ENCODE measurements around the gene ACTR1A. TPM values are rescaled to one million over a fixed set of nuclear protein-coding genes. Genes with fewer than 3 reads are reported as not detected.
A peak's percentile ranks its signal among the peaks of the same experiment; 100 is the strongest.
"Not testable (repeated sequence)": the region's sequence is repeated elsewhere in the genome, so short reads cannot be mapped to it uniquely, and the experiment has no call there.

The ACTR1A gene
- total RNA-seq, 1 donor from 2014 or later = 154 TPM

DNA sequence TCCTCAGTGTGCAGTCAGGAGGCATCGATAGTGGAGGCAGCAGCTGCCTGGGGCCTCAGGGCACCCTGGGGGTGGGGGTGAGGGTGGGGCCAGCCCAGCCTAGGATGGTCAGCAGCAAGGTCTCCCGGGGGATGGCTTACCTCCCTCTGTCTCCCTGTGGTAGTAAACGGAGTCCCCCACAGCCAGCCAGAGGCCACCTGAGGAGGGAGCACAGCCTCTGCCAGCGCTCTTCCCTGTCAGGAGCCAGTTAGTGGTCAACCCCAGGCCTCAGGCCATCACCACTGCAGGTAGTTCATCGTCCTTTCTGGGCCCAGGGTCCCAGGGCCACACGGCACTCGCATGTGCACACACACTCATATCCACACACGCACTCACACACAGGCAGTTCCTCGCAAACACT, 22.1 kb downstream of the ACTR1A start:
- no peak for DNase-seq

DNA sequence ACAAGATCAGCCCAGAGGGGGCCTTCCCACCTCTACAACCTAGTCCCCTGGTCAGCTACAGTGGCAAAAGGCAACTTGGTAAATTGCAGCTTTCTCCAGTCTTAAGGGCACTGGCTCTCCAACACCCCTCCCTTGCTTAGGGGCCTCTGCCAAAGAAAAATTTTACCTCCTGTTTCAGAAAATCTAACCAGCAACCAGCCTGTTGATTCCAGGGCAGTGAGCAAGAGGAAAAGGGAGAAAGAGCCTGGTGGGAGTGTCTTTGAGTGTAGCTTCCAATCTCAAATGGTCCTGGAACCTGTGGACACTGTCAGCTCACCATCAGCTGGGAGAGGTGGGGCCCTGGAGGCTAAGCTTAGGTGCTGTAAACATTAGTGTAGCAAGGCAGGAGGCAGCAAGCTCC, 22.9 kb downstream of the ACTR1A start:
- no peak for DNase-seq

DNA sequence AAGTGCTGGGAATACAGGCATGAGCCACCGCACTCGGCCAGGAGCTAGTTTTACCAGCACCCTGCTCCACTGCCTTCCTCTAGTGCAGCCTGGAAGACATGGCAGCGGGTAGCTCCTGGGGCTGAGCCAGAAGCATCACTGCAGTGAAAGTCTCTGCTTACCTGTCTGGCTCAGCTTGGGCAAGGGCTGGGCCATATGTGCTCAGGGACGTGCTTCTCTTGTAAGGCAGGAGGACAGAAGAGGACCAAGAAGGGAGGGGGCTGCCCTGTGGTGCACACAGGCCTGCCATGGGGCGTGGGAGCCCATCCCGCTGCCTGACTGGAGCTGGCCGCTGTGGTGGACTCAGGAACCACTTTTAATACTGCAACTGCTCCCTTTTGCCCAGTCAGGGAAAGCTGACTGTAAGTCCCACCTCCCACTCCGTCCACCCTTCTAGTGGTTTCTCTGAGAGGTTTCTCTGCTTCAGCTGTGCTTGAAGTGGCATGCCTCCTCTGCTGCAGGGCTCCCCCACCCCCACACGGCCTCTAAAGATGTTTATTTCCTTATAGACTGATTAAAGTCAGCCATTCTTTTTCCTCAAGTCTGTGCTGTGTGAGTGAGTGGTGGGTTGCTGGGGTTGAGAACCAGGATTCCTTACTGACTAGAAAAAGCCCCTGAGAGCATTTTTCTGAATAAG, 25.9 kb downstream of the ACTR1A start:
- DNase-seq = no peak

DNA sequence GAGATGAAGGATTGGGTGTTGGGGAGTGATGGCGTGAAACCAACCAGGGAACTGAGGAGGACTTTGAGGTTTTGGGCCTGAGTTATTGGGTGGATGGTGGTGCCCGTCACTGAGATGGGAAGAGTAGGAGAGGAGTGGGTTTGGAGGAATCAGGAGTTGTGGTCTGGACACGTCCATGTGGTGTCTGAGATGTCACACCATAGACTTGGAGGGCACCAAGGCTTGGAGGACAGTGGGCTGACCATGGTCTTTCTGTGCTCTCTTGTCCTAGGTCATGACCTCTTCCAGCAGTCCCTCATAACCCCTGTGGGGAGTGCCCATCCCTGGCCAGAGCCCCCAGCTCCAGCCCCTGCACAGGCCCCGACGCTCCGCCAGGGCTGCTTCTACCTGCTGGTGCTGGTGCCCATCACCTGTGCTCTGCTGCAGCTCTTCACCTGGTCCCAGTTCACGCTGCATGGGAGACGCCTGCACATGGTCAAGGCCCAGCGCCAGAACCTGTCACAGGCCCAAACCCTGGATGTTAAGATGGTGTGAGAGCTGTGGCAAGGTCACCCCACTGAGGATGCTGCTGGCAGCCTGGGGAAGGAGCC, 27.0 kb downstream of the ACTR1A start:
- DNase-seq = no peak

DNA sequence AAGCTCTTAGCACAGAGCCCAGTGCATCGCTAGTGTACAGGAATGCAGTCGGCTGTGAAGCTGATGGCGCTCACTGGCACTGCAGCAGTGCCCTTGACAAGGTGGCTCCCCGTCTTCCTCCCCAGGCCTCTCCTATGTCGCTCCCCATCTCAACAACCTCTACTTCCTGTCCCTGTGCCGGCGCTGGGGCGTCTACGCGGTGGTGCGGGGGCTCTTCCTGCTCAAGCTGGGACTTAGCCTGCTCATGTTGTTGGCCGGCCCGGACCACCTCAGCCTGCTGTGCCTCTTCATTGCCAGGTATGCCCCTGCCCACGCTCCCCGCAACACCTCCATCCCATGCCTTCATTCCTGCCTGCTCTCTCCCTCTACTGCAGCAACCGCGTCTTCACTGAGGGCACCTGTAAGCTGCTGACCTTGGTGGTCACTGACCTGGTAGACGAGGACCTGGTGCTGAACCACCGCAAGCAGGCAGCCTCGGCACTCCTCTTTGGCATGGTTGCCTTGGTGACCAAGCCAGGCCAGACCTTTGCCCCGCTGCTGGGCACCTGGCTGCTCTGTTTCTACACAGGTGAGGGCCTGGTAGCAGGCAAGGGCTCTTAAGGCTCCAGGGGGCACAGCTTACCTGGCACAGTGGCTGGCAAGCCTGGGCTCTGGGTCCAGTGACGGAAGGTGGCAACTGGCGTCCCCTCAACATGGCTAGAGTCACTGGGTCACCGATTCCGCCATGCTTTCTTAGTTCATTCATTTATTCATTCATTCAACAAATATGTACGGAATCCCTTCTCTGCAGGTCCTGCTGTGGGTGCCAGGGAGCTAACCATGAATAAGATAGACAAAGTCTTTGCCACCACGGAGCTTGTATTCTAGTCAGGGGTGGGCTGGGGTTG, 28.8 kb downstream of the ACTR1A start:
- no peak for DNase-seq

DNA sequence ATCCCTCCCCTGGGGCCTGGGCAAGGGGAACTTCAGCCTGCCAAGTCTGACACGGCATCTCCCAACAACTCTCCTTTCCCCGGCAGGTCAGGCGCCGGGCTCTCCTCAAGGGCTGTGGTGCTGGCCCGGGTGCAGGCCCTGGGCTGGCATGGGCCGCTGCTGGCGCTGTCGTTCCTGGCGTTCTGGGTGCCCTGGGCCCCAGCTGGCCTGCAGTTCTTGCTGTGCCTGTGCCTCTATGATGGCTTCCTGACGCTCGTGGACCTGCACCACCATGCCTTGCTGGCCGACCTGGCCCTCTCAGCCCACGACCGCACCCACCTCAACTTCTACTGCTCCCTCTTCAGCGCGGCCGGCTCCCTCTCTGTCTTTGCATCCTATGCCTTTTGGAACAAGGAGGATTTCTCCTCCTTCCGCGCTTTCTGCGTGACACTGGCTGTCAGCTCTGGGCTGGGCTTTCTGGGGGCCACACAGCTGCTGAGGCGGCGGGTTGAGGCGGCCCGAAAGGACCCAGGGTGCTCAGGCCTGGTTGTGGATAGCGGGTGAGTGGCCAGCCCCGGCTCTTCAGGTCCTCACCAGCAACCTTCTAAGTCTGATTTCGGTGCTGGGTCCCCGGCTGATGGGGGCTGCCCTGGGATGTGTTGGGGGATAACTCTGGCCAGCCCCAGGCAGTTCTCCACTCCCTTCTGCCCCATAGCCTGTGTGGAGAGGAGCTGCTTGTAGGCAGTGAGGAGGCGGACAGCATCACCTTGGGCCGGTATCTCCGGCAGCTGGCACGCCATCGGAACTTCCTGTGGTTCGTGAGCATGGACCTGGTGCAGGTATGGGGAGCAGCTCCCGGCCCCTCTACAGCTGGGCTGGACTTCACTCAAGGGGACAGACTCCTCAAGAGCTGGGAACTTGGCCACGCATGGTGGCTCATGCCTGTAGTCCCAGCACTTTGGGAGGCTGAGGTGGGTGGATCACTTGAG, 31.6 kb downstream of the ACTR1A start:
- DNase-seq = no peak

DNA sequence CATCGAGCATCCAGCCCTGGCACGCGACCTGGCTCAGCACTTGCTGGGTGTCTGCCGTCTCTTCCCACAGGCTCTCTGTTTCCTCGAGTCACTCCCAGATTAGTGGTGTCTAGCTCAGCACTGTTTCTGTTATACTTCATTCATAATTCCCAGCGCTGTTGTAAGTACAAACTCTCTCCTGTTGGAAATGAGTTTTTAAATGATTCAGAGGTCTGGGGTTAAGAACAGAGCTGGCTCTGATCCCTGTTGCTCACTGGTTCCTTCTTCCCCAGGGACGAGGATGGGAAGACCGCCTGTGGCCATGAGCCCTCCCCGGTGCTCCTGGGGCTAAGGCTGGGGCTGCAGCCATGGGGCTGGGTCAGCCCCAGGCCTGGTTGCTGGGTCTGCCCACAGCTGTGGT, 33.8 kb downstream of the ACTR1A start:
- DNase-seq = no peak

DNA sequence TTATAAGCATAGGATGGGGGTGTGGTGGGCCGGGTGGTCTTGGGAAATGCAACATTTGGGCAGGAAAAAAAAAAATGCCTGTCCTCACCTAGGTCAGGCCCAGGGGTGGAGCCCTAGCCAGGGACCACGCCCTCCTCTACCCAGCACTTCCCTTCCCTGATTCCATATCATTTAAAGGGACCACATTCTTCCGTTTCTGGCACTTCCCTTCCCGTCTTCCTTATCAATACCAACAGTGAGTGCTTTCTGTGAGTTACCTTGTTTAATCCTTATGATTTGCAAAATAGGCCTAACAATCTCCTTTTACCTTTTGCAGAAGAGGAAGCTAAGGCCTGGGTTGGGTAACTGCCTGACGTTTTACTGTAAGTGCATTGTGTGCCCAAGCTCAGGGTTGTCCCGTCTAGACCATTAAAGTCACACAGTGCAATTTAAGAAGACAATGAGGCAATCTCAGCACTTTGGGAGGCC, 34.5 kb downstream of the ACTR1A start:
- no peak for DNase-seq

DNA sequence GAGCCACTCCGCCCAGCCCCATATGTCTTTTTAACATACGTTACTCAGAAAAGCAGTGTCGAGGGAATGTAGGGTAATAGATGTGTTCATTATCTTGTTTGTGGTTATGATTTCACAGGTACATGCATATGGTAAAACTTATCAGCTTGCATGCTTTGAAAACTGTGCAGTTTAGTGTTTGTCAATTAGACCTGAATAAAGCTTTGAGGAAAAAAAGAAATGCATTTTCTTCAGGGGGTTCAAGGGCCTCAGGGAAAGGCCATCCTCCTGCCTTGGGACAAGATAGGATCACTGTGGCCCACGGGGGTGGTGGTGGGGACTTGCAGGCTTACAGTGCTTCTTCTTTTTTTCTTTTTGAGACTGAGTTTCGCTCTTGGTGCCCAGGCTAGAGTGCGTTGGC, 35.2 kb downstream of the ACTR1A start:
- DNase-seq = no peak

DNA sequence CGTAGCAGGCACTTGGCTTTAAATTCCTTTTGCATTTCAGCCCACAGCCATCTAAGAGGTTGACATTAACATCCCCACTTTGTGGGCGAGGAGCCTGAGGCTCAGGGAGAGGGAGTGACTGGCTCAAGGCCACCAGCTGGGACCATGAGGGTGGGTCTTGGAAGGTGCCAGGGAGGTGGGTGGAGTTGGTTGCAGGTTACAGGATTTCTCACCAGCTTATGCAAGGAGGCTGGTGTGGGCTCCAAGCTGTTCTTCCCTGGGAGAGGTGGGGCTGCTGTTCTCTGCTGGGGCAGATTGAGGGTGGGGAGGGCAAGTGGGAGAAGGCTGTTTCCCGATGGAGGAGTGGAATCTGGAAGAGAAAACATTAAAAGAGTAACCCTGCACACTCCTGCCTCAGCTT, 37.0 kb downstream of the ACTR1A start:
- no peak for DNase-seq

DNA sequence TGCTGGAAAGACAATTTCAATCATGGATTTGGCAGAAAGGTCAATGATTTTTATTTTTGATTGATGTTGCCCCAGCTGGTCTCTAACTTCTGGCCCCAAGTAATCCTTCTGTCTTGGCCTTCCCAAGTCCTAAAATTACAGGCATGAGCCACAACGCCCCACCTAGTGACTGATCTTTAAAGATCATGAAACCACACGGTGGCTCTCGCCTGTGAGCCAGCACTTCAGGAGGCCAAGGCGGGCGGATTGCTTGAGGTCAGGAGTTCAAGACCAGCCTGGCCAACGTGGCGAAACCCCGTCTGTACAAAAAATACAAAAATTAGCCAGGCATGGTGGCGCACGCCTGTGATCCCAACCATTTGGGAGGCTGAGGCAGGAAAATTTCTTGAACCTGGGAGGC, 38.5 kb downstream of the ACTR1A start:
- DNase-seq = no peak

DNA sequence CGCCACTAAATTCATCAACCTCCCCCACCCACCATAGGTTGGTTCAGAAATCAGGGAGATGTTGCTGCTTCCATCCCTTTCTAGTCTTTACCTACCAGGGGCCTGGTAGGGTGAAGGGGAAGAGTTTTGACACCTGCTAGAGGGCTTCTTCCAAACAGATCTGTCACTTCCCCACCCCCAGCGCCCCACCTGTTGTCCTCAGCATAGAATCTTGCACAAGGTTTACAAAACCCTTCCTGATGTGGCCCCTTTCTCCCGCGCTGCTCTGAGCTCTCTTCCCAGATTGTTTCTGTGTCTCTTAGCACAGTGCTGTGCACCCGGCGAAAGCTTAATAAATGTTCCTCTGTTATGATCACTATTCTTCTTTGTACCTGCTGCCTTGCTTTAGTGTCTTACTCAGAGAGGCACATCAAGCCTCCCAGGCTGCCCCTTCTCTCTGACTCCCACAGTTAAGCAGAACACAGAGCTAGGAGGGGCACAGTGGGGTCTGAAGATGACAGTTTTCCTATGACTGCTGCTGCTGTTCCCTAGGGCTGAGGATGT, 39.9 kb downstream of the ACTR1A start:
- DNase-seq = no peak

DNA sequence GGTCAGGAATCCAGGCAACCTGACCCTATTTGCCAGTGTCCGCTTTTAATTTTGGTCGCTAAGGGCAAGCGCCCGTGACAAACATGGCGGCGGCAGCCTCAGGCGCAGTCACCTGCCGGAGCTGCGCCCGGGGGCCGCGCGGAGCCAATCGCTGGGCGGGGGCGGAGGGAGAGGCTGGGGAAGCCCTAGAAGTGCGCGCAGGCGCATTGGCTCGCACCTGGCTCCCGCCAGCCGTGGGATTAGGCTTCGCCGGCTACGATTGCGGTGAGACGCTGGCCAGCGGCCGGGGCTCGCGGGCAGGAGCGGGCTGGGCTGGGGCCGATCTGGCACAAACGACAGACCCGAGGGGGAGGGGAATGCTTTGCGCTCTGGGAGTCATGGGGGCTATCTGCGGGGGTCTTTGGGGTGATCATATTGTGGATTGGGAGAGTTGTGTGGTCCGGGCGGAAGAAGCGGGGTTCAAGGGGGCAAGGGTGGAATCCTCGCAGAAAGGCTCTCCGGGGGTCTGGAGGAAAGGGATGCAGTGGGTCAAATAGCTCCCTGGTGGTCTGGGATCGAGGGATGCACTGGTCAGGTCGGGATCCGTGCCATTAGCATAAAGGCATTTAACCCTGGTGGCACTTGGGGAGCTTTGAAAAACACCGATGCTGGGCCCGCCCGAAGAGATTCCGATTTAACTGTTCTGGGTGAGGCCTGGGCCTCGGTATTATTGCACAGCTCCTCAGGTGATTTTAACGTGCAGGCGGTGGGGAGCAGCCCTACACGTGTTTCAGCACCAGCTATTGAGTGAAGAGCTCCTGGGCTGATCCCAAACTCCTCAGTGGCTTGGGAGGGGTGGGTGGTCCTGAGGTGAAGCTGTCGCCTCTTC, 41.1 kb downstream of the ACTR1A start:
- peak; percentile 88 for DNase-seq

DNA sequence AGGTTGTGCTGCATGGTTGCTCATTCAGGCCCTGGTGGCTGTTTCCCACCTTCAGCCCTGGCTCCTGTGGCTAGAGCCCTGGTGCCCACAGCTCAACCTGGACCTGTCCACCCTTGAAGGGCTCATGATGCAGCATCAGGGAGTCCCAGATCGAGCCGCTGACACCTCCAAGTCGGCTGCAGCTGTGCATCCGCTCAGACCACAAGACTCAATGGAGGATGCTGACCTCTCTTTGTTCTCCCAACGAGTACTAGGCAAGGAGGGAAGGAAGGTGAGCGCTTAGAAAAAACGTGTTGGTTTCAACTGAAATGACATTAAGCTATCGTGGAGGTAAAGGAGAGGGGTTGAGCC, 41.7 kb downstream of the ACTR1A start:
- no peak for DNase-seq

DNA sequence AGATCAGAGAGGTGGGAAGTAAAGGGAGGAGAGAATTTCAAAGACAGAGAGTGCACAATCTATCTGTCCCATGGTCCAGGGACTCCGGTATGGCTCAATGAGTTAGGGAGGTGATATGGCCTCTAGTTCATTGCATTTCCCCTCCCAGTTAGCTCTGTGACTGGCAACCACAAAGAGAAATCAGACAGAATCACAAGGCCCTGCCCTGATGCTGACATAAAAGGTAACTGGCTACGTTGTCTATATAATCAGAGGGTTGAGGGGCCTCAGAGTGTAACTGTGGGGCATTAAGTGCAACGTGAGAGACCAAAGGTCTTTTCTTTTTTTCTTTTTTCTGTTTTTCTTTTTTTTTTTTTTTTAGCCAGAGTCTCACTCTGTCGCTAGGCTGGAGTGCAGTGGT, 43.9 kb downstream of the ACTR1A start:
- DNase-seq = no peak

DNA sequence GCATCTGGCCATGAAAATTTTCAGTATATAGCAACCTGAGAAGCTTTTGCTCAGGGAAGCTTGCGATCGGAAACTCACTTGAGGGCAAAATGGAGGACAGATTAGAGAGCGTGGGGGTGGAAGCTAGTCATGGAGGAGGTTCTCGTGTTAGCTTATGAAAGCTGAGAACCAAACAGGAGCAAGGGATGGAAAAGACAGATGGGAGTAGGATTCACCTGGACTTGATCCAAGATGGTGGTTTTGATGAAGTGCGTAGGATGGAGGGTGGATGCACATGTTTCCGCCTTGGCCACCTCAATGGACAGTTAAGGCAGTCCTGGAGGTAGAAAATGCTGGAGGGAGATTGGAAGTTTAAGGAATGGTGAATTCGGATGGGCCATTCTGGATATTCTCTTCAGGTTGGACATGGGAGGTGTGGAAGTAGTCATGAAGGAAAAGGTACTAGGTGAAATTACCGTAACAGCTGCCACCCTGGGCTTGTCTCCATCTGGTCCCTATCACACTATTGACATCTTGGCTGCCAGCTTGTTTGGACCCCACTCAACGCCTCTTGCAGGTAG, 44.8 kb downstream of the ACTR1A start:
- DNase-seq = no peak

DNA sequence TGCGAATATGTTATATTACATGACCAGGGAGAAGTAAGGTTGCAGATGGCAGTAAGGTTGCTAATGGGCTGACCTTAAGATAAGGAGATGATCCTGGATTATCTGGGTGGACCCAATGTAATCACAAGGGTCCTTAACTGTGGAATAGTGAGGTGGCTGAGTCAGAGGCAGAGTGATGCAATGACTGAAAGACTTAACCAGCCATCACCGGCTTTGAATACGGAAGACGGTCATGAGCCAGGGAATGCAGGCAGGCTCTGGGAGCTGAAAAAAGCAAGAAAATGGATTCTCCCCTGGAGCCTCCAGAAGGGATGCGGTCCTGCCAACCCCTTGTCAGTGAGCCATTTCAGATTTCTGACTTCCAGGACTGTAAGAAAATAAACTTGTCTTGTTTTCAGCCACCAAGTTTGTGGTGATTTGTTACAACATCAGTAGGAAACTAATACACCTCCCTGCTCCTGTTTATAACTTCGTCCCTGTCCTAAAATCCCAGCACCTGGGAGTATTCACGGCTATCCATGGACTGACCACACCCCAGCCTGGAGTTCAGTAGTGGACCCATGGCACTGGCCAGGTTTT, 46.5 kb downstream of the ACTR1A start:
- DNase-seq = no peak

DNA sequence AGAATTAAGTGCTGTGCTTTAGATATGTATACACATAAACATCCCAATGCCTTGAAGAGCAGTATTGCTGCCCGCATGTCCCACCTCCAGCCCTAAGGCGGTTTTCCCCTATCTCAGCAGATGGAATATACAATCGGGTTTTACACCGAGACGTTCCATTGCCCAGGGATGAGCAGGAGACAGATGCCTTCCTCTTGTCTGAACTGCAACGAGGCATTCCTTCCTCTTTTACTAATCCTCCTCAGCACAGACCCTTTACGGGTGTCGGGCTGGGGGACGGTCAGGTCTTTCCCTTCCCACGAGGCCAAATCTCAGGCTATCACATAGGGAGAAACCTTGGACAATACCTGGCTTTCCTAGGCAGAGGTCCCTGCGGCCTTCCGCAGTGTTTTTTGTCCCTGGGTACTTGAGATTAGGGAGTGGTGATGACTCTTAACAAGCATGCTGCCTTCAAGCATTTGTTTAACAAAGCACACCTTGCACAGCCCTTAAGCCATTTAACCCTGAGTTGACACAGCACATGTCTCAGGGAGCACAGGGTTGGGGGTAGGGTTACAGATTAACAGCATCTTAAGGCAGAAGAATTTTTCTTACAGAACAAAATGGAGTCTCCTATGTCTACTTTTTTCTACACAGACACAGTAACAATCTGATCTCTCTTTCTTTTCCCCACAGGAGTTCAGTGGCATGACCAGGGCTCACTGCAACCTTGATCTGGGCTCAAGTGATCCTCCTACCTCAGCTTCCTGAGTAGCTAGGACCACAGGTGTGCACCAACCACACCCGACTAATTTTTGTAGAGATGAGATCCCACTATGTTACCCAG, 47.6 kb downstream of the ACTR1A start:
- not testable (repeated sequence) for DNase-seq

DNA sequence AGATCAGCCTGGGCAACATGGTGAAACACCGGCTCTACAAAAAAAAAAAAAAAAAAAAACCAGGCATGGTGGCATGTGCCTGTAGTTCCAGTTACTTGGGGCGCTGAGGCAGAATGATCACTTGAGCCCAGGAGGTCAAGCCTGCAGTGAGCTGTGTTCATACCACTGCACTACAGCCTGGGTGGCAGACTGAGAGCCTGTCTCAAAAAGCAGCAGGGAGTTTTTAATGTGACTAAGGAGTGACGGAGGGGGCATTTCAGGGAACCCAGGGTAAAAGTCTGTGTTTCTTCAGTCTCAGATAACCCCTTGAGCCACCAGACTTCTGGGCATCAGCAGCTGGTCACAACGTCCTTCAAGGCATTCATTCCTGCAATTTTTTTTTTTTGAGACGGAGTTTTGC, 49.0 kb downstream of the ACTR1A start:
- DNase-seq = no peak
